ENCODE measurements around the gene PRKCA. TPM values are rescaled to one million over a fixed set of nuclear protein-coding genes. Genes with fewer than 3 reads are reported as not detected.

The PRKCA gene
- total RNA-seq, 1 experiment from 2014 or later: 29.6 TPM

DNA sequence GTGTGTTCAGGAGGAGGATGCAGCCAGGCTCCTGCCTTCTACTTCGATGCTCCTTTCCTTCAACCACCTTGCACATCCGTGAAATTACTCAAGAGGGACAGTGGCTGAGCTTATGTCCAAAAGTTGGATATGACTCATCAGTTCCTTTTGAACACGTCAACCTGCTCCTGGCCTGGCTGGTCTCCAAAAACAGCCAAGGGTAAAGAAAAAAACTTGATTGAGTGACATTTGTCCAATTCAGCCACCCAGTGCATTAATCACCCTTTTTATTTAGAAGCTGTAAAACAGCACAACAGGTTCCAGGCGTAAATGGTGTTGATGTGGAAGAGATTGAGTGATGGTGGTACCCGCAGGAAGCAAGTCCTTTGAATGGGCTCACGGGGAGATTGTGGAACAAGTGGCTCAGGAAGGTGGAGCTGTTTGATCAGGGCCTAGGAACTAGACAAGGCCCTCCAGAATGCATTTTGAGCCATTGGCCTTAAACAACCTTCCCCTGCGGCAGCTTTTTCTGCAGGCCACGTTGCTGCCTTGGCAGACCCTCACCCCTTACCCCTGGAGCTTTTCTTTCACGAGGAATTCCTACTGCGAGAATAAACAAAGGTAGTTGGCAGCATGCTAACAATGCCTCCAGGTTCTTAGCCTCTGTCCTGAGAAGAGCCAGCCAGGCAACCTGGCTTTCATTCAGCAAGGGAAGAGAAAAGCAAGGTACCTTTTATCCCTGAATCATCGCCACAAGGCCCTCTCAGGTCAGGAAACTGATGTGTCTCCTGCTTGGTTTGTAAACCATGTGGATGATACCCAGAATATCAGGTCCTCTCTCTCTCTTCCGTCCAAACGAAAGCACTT is 359.2 kb downstream of the PRKCA start:
- no peaks in the 10 kb centered on the region for H3K4me1 ChIP-seq
- Mint-ChIP-seq H3K9me3 (ENCODE audit: unreplicated experiment) (no peaks in the 10 kb centered on the region), H3K4me3 (ENCODE audit: unreplicated experiment) (no peak overlapping the region), H3K27ac (ENCODE audit: unreplicated experiment) (no peak overlapping the region), H3K27me3 (ENCODE audit: insufficient read depth, unreplicated experiment) (no peaks in the 10 kb centered on the region), H3K4me1 (ENCODE audit: low read depth, unreplicated experiment) (no peaks in the 10 kb centered on the region), H3K36me3 (ENCODE audit: insufficient read depth, unreplicated experiment) (peaks cover 14% of the 10 kb centered on the region)
- no peak overlapping the region for H3K4me3 ChIP-seq (ENCODE audit: low read depth, low read length)
- TF ChIP-seq, protein P1, sequence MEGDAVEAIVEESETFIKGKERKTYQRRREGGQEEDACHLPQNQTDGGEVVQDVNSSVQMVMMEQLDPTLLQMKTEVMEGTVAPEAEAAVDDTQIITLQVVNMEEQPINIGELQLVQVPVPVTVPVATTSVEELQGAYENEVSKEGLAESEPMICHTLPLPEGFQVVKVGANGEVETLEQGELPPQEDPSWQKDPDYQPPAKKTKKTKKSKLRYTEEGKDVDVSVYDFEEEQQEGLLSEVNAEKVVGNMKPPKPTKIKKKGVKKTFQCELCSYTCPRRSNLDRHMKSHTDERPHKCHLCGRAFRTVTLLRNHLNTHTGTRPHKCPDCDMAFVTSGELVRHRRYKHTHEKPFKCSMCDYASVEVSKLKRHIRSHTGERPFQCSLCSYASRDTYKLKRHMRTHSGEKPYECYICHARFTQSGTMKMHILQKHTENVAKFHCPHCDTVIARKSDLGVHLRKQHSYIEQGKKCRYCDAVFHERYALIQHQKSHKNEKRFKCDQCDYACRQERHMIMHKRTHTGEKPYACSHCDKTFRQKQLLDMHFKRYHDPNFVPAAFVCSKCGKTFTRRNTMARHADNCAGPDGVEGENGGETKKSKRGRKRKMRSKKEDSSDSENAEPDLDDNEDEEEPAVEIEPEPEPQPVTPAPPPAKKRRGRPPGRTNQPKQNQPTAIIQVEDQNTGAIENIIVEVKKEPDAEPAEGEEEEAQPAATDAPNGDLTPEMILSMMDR (IDR thresholded peaks at IDR 0.05; ENCODE audit: insufficient read depth in 1 of 2, low read depth in 1 of 2, low read length in 1 of 2, severe bottlenecking in 1 of 2, unreplicated experiment in 1 of 2): no peak
- intact Hi-C loops (cut with micrococcal nuclease; ENCODE audit: unreplicated experiment): no loop called here
- no peaks in the 10 kb centered on the region for H3K27me3 ChIP-seq (replicated peaks; ENCODE audit: control insufficient read depth, insufficient read depth, low read length)
- no peak for DNase-seq
- ChIA-PET POLR2A (no interaction called here), CTCF (no interaction called here)
- no peaks in the 10 kb centered on the region for H3K9me3 ChIP-seq
- no TSS peak for BruUV-seq (replicated peaks)
- no peaks in the 10 kb centered on the region for H3K36me3 ChIP-seq (ENCODE audit: control insufficient read depth, insufficient read depth, low read length)

DNA sequence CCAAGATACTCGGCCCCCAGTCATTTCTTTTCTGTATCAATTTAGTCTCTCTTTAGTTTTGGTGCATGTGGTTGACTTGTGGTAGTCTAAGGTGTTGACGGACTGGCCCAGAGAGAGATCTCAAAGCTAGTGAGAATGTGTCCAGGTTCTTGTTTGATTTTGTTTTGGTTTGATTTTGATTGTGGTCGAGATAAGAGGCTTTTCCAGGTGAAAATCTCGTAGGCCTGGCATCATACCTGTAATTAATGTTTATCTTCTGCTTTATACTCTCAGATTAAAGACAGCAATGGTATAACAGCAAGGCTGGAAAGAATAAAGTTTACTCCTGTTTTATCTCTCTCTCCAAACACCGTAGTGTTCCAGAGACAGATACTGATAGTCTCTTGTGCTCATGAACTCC is 360.1 kb downstream of the PRKCA start:
- H3K9me3 Mint-ChIP-seq (ENCODE audit: unreplicated experiment): no peaks in the 10 kb centered on the region
- no peaks in the 10 kb centered on the region for H3K36me3 ChIP-seq (ENCODE audit: control insufficient read depth, insufficient read depth, low read length)
- no peak for DNase-seq
- H3K9me3 ChIP-seq: no peaks in the 10 kb centered on the region
- intact Hi-C loops (cut with micrococcal nuclease; ENCODE audit: unreplicated experiment): no loop called here
- CTCF ChIA-PET: no interaction called here
- no TSS peak for BruUV-seq (replicated peaks)
- no peaks in the 10 kb centered on the region for H3K27me3 ChIP-seq (replicated peaks; ENCODE audit: control insufficient read depth, insufficient read depth, low read length)
- TF ChIP-seq, protein P1 (IDR thresholded peaks at IDR 0.05; ENCODE audit: insufficient read depth in 1 of 2, low read depth in 1 of 2, low read length in 1 of 2, severe bottlenecking in 1 of 2, unreplicated experiment in 1 of 2): no peak
- H3K4me3 Mint-ChIP-seq (ENCODE audit: unreplicated experiment): no peak overlapping the region
- peaks cover 8% of the 10 kb centered on the region for H3K36me3 Mint-ChIP-seq (ENCODE audit: insufficient read depth, unreplicated experiment)
- H3K27ac Mint-ChIP-seq (ENCODE audit: unreplicated experiment): no peak overlapping the region
- no peaks in the 10 kb centered on the region for H3K27me3 Mint-ChIP-seq (ENCODE audit: insufficient read depth, unreplicated experiment)
- no peak overlapping the region for H3K4me3 ChIP-seq (ENCODE audit: low read depth, low read length)
- POLR2A ChIA-PET: no interaction called here
- no peaks in the 10 kb centered on the region for H3K4me1 Mint-ChIP-seq (ENCODE audit: low read depth, unreplicated experiment)
- no peaks in the 10 kb centered on the region for H3K4me1 ChIP-seq

DNA sequence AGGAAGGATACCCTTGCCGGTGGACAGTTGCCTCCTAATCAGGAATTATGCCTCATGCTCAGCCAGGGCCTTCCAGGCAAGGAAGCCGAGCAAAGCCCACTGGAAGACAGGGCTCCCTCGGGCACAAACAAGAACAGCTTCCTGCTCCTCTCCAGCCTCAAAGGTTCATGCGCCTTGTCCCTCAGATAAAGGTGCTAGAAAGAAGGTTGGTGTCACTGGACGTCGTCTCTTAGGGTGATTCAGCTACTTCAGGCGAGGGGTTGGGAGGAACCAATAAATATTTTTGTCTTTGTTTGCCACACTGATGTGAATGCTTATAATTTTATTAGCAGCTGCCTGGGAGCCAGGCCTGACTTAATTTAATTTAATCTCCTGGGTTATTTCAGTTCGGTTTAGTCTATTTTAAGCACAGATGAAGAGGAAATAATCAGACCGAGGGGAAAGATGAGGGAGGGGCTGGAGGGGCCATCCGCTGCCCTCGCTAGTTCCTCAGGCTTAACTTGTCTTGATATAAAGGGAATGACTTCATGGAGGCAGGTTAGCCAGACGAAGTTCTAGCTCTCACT is 360.7 kb downstream of the PRKCA start:
- Mint-ChIP-seq H3K4me3 (ENCODE audit: unreplicated experiment) (no peak overlapping the region), H3K27me3 (ENCODE audit: insufficient read depth, unreplicated experiment) (no peaks in the 10 kb centered on the region), H3K27ac (ENCODE audit: unreplicated experiment) (no peak overlapping the region), H3K4me1 (ENCODE audit: low read depth, unreplicated experiment) (no peaks in the 10 kb centered on the region), H3K36me3 (ENCODE audit: insufficient read depth, unreplicated experiment) (peaks cover 8% of the 10 kb centered on the region), H3K9me3 (ENCODE audit: unreplicated experiment) (peaks cover 1% of the 10 kb centered on the region)
- BruUV-seq (replicated peaks): no TSS peak
- H3K9me3 ChIP-seq: no peaks in the 10 kb centered on the region
- no peaks in the 10 kb centered on the region for H3K36me3 ChIP-seq (ENCODE audit: control insufficient read depth, insufficient read depth, low read length)
- ChIA-PET POLR2A (no interaction called here), CTCF (interaction anchor here (0.8 to 0.9 kb wide), 2 partner anchors 11 to 497 kb away, joined by 3 to 4 read pairs; no protein-coding TSS in a partner anchor)
- no peaks in the 10 kb centered on the region for H3K27me3 ChIP-seq (replicated peaks; ENCODE audit: control insufficient read depth, insufficient read depth, low read length)
- H3K4me3 ChIP-seq (ENCODE audit: low read depth, low read length): no peak overlapping the region
- no peaks in the 10 kb centered on the region for H3K4me1 ChIP-seq
- DNase-seq: no peak
- TF ChIP-seq, protein P1 (IDR thresholded peaks at IDR 0.05; ENCODE audit: insufficient read depth in 1 of 2, low read depth in 1 of 2, low read length in 1 of 2, severe bottlenecking in 1 of 2, unreplicated experiment in 1 of 2): no peak
- intact Hi-C loops (cut with micrococcal nuclease; ENCODE audit: unreplicated experiment): no loop called here

Measured in Caco-2 (cell line).